Tibial nerve (tissue), 4 donors: ENCODE data around the gene SNX30. TPM values are rescaled to one million over a fixed set of nuclear protein-coding genes. Genes with fewer than 3 reads are reported as not detected.

Source experiments
- DNase-seq, 2 donors: peaks; one replicate each; pipeline ENCODE4 v3.0.0-alpha.2; 2019; ENCODE audit warnings: low spot score in 2 of 2
- H3K27ac ChIP-seq, 4 donors: fragments of 200-600 bp; sonication (generic) in 3 of 4; one replicate each; pipeline ENCODE4 v1.5.1; 2017 to 2019; ENCODE audit warnings: mild to moderate bottlenecking in 1 of 4
- H3K27me3 ChIP-seq, 2 donors: fragments of 200-600 bp; sonication (generic) in 1 of 2; one replicate each; pipeline versions ENCODE4 v1.5.1 to v1.6.0; 2017 to 2019
- H3K36me3 ChIP-seq, 3 donors: fragments of 200-600 bp; sonication (generic); one replicate each; pipeline ENCODE4 v1.5.1; 2018 to 2019
- H3K4me1 ChIP-seq, 4 donors: fragments of 200-600 bp; sonication (generic) in 3 of 4; one replicate each; pipeline ENCODE4 v1.5.1; 2017 to 2019
- H3K4me3 ChIP-seq, 4 donors: fragments of 200-600 bp; sonication (generic) in 3 of 4; one replicate each; pipeline ENCODE4 v1.5.1; 2017 to 2019; ENCODE audit warnings: mild to moderate bottlenecking in 1 of 4, moderate library complexity in 1 of 4
- H3K9me3 ChIP-seq, 4 donors: fragments of 200-600 bp; sonication (generic) in 3 of 4; one replicate each; pipeline ENCODE4 v1.5.1; 2017 to 2019
- CTCF ChIP-seq, 5 experiments: fragments of 200-600 bp in 3 of 5; fragments of 450-650 bp in 2 of 5; sonication (generic) in 3 of 5; IDR thresholded peaks; one replicate each; pipeline ENCODE4 v1.5.1; 2016 to 2019; ENCODE audit warnings: antibody characterized with exemption in 5 of 5, mild to moderate bottlenecking in 3 of 5, moderate library complexity in 2 of 5
- EP300 ChIP-seq, 2 donors: sonication (generic); formaldehyde crosslinking; IDR thresholded peaks; one replicate each; pipeline ENCODE4 v1.6.1; 2017; ENCODE audit warnings: antibody characterized with exemption in 2 of 2, mild to moderate bottlenecking in 1 of 2
- POLR2A ChIP-seq, 2 donors: fragments of 450-650 bp; IDR thresholded peaks; one replicate each; pipeline ENCODE4 v1.6.1; 2017; ENCODE audit warnings: antibody characterized with exemption in 2 of 2, mild to moderate bottlenecking in 2 of 2, moderate library complexity in 2 of 2
- WGBS, 2 donors: methylation state at CpG; one replicate each; pipeline ENCODE4 v1.1.5; 2018; 5-methylcytosine and 5-hydroxymethylcytosine counted together
- total RNA-seq, 4 donors: library from RNA; depleted of rRNA; stranded (reverse); fragments of >200 nt; gene quantifications; one replicate each; pipeline ENCODE4 v1.1.0, GENCODE V29; 2016

The SNX30 gene
- total RNA-seq, 4 donors from 2014 or later, result 14.9 to 25.3 (median 17.0) TPM

- H3K4me3 ChIP-seq, result no peak overlapping the region
- no peaks in the 10 kb centered on the region for H3K36me3 ChIP-seq
- no peak for DNase-seq
- peaks cover 0 to 18% of the 10 kb centered on the region in 2 donors for H3K27me3 ChIP-seq
- TF ChIP-seq CTCF (IDR thresholded peaks at IDR 0.05) (no peak), POLR2A (IDR thresholded peaks at IDR 0.05) (no peak), EP300 (IDR thresholded peaks at IDR 0.05) (no peak)
- H3K9me3 ChIP-seq, result no peaks in the 10 kb centered on the region
- 93 to 96% methylated on average over 2 to 3 of the region's 3 CpGs for WGBS, 2 donors
- no peak overlapping the region for H3K27ac ChIP-seq
- H3K4me1 ChIP-seq, result peaks cover 0 to 14% (median 5%) of the 10 kb centered on the region in 4 donors
Measured at GRCh38 chr9:112891521-112891920, 141.0 kb downstream of the SNX30 start.

- no peaks in the 10 kb centered on the region for H3K9me3 ChIP-seq
- peaks cover 0 to 14% (median 5%) of the 10 kb centered on the region in 4 donors for H3K4me1 ChIP-seq
- H3K36me3 ChIP-seq, result no peaks in the 10 kb centered on the region
- H3K27me3 ChIP-seq, result peaks cover 0 to 18% of the 10 kb centered on the region in 2 donors
- WGBS, 2 donors, result 74 to 81% methylated on average over 2 of the region's 2 CpGs
- DNase-seq, result no peak
- no peak overlapping the region for H3K27ac ChIP-seq
- TF ChIP-seq POLR2A (IDR thresholded peaks at IDR 0.05) (no peak), CTCF (IDR thresholded peaks at IDR 0.05) (no peak), EP300 (IDR thresholded peaks at IDR 0.05) (no peak)
- no peak overlapping the region for H3K4me3 ChIP-seq
Measured at GRCh38 chr9:112892981-112893380, 142.4 kb downstream of the SNX30 start.

- Histone ChIP-seq H3K4me3 (no peak overlapping the region), H3K36me3 (no peaks in the 10 kb centered on the region), H3K27me3 (peaks cover 0 to 18% of the 10 kb centered on the region in 2 donors), H3K27ac (no peak overlapping the region), H3K9me3 (no peaks in the 10 kb centered on the region), H3K4me1 (peaks cover 0 to 14% (median 5%) of the 10 kb centered on the region in 4 donors)
- WGBS, 2 donors, result 89 to 97% methylated on average over 1 of the region's 1 CpG
- DNase-seq, result no peak
- TF ChIP-seq EP300 (IDR thresholded peaks at IDR 0.05) (no peak), POLR2A (IDR thresholded peaks at IDR 0.05) (no peak), CTCF (IDR thresholded peaks at IDR 0.05) (no peak)
Measured at GRCh38 chr9:112894041-112894440, 143.5 kb downstream of the SNX30 start.

- H3K27me3 ChIP-seq, result peaks cover 0 to 18% of the 10 kb centered on the region in 2 donors
- DNase-seq, result peak in 1 of 2 donors; percentile 13
- H3K36me3 ChIP-seq, result no peaks in the 10 kb centered on the region
- H3K27ac ChIP-seq, result peak overlapping the region in 1 of 4 donors; percentile 34
- H3K4me3 ChIP-seq, result no peak overlapping the region
- H3K9me3 ChIP-seq, result no peaks in the 10 kb centered on the region
- peaks cover 0 to 14% (median 5%) of the 10 kb centered on the region in 4 donors for H3K4me1 ChIP-seq
- TF ChIP-seq EP300 (IDR thresholded peaks at IDR 0.05), result peak in 1 of 2 donors; percentile 66
- TF ChIP-seq CTCF (IDR thresholded peaks at IDR 0.05), result no peak
- TF ChIP-seq POLR2A (IDR thresholded peaks at IDR 0.05), result no peak
- WGBS, 2 donors, result 80 to 88% methylated on average over 1 of the region's 1 CpG
Measured at GRCh38 chr9:112894699-112895098, 144.1 kb downstream of the SNX30 start.

- Histone ChIP-seq H3K27ac (no peak overlapping the region), H3K4me1 (peaks cover 0 to under 1% (median 0%) of the 10 kb centered on the region in 4 donors), H3K36me3 (no peaks in the 10 kb centered on the region), H3K9me3 (no peaks in the 10 kb centered on the region), H3K4me3 (no peak overlapping the region), H3K27me3 (peaks cover 0 to 5% of the 10 kb centered on the region in 2 donors)
- DNase-seq, result no peak
- TF ChIP-seq CTCF (IDR thresholded peaks at IDR 0.05) (no peak), POLR2A (IDR thresholded peaks at IDR 0.05) (no peak), EP300 (IDR thresholded peaks at IDR 0.05) (no peak)
- 54 to 61% methylated on average over 3 of the region's 3 CpGs for WGBS, 2 donors
Measured at GRCh38 chr9:112896131-112896530, 145.6 kb downstream of the SNX30 start.
